GM12878 (cell line): ENCODE data around the gene MXD1.

Experiments
- BHLHE40 ChIP-seq, 2 experiments: fragments of 450-650 bp in 1 of 2; IDR thresholded peaks; 2 replicates each; pipeline ENCODE4 v1.6.1; 2011 to 2017; ENCODE audit warnings: low read depth in 2 of 2, borderline replicate concordance in 1 of 2, improper control_type of control experiment in 1 of 2, low read length in 1 of 2, mild to moderate bottlenecking in 1 of 2
- CREB1 ChIP-seq: IDR thresholded peaks from 2 replicates; pipeline ENCODE4 v1.6.1; 2012; ENCODE audit warnings: low read depth, mild to moderate bottlenecking, inconsistent platforms
- HDAC2 ChIP-seq: fragments of 200-600 bp; sonication (generic); IDR thresholded peaks from 2 replicates; pipeline ENCODE4 v1.6.1; 2017
- JUNB ChIP-seq: IDR thresholded peaks from 2 replicates; pipeline ENCODE4 v1.6.1; 2016; ENCODE audit warnings: antibody characterized with exemption, mild to moderate bottlenecking
- MEF2A ChIP-seq: IDR thresholded peaks from 2 replicates; pipeline ENCODE4 v1.6.1; 2011; ENCODE audit warnings: low read depth, mild to moderate bottlenecking, low read length, moderate library complexity; ENCODE audit not compliant: insufficient read depth
- POLR2A ChIP-seq: IDR thresholded peaks from 2 replicates; pipeline ENCODE4 v1.6.1; 2011; ENCODE audit warnings: low read depth, mild to moderate bottlenecking, low read length
- POLR2AphosphoS2 ChIP-seq: IDR thresholded peaks from 2 replicates; pipeline ENCODE4 v1.6.1; 2011; ENCODE audit warnings: low read depth, mild to moderate bottlenecking, low read length, improper control_type of control experiment, moderate library complexity
- RAD21 ChIP-seq: IDR thresholded peaks from 2 replicates; pipeline ENCODE4 v1.6.1; 2011; ENCODE audit warnings: mild to moderate bottlenecking, low read depth, low read length, moderate library complexity; ENCODE audit not compliant: insufficient read depth
- TAF1 ChIP-seq: IDR thresholded peaks from 2 replicates; pipeline ENCODE4 v1.6.1; 2011; ENCODE audit warnings: mild to moderate bottlenecking, low read depth, low read length, borderline replicate concordance
- TF ChIP-seq, protein P1 (sequence below), 3 experiments: IDR thresholded peaks in 2 of 3; conservative IDR thresholded peaks in 1 of 3; 2 replicates each; pipeline ENCODE4 v1.5.1; 2011; ENCODE audit warnings: low read depth in 3 of 3, low read length in 3 of 3, mild to moderate bottlenecking in 3 of 3, control low read depth in 2 of 3, moderate library complexity in 2 of 3, inconsistent platforms in 1 of 3, mixed read lengths in 1 of 3; ENCODE audit not compliant: control insufficient read depth in 2 of 3, insufficient read depth in 1 of 3; ENCODE audit errors: extremely low read depth in 1 of 3
- TF ChIP-seq, protein P2 (sequence below): fragments of 450-650 bp; IDR thresholded peaks from 2 replicates; pipeline ENCODE4 v1.6.1; 2014; ENCODE audit warnings: mild to moderate bottlenecking
- TF ChIP-seq, protein P3 (sequence below): IDR thresholded peaks from 2 replicates; pipeline ENCODE4 v1.6.1; 2012; ENCODE audit warnings: mild to moderate bottlenecking, low read depth, low read length

DNA sequence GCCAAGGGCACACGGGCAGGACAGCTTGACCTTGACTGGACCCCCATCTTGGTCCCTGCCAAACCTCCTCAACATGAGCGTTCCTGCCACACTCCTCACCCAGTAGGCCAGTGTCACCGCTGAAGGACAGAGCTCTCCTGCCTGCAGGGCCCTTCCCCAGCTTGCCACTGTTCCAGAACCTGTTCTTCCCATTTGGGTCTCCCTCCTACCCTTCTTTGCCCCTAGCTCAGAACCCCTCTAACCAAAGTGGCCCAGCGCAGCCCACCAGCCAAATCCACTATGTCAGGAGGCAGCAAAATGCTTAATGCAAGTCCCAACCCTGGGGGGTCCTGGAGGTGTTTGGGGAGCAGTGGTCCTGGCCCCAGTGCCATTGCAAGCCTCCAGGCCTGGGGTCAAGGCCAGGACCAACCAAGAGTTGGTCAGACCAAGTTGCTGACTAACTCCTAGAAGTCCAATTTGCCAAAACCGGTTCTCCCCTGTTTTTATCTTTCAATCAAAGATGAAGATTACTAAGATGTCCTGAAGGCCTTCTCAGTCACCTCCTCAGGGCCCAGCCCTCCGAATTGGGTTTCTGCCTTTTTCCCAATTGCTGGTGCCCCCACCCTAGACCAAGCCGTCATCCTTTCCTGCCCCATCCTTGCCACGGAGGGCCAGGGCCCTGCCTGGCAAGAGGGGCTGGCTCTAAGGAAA is 51.0 kb downstream of the MXD1 start:
- TF ChIP-seq HDAC2, result no peak
- TF ChIP-seq, protein P1, sequence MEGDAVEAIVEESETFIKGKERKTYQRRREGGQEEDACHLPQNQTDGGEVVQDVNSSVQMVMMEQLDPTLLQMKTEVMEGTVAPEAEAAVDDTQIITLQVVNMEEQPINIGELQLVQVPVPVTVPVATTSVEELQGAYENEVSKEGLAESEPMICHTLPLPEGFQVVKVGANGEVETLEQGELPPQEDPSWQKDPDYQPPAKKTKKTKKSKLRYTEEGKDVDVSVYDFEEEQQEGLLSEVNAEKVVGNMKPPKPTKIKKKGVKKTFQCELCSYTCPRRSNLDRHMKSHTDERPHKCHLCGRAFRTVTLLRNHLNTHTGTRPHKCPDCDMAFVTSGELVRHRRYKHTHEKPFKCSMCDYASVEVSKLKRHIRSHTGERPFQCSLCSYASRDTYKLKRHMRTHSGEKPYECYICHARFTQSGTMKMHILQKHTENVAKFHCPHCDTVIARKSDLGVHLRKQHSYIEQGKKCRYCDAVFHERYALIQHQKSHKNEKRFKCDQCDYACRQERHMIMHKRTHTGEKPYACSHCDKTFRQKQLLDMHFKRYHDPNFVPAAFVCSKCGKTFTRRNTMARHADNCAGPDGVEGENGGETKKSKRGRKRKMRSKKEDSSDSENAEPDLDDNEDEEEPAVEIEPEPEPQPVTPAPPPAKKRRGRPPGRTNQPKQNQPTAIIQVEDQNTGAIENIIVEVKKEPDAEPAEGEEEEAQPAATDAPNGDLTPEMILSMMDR (IDR thresholded peaks at IDR 0.05 in 2 of 3, conservative IDR thresholded peaks at IDR 0.05 in 1 of 3; ENCODE audit: control insufficient read depth in 2 of 3, extremely low read depth in 1 of 3, insufficient read depth in 1 of 3, low read depth in 3 of 3, low read length in 3 of 3), result no peak
- TF ChIP-seq BHLHE40 (IDR thresholded peaks at IDR 0.05; ENCODE audit: borderline replicate concordance in 1 of 2, low read depth in 2 of 2, low read length in 1 of 2), result no peak
- no peak for TF ChIP-seq MEF2A
- TF ChIP-seq, protein P2, sequence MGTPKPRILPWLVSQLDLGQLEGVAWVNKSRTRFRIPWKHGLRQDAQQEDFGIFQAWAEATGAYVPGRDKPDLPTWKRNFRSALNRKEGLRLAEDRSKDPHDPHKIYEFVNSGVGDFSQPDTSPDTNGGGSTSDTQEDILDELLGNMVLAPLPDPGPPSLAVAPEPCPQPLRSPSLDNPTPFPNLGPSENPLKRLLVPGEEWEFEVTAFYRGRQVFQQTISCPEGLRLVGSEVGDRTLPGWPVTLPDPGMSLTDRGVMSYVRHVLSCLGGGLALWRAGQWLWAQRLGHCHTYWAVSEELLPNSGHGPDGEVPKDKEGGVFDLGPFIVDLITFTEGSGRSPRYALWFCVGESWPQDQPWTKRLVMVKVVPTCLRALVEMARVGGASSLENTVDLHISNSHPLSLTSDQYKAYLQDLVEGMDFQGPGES, result no peak
- TF ChIP-seq, protein P3, sequence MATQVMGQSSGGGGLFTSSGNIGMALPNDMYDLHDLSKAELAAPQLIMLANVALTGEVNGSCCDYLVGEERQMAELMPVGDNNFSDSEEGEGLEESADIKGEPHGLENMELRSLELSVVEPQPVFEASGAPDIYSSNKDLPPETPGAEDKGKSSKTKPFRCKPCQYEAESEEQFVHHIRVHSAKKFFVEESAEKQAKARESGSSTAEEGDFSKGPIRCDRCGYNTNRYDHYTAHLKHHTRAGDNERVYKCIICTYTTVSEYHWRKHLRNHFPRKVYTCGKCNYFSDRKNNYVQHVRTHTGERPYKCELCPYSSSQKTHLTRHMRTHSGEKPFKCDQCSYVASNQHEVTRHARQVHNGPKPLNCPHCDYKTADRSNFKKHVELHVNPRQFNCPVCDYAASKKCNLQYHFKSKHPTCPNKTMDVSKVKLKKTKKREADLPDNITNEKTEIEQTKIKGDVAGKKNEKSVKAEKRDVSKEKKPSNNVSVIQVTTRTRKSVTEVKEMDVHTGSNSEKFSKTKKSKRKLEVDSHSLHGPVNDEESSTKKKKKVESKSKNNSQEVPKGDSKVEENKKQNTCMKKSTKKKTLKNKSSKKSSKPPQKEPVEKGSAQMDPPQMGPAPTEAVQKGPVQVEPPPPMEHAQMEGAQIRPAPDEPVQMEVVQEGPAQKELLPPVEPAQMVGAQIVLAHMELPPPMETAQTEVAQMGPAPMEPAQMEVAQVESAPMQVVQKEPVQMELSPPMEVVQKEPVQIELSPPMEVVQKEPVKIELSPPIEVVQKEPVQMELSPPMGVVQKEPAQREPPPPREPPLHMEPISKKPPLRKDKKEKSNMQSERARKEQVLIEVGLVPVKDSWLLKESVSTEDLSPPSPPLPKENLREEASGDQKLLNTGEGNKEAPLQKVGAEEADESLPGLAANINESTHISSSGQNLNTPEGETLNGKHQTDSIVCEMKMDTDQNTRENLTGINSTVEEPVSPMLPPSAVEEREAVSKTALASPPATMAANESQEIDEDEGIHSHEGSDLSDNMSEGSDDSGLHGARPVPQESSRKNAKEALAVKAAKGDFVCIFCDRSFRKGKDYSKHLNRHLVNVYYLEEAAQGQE, result no peak
- no peak for TF ChIP-seq RAD21
- TF ChIP-seq TAF1, result no peak
- no peak for TF ChIP-seq JUNB
- TF ChIP-seq CREB1, result no peak
- no peak for TF ChIP-seq POLR2A
- TF ChIP-seq POLR2AphosphoS2, result no peak
